GM12873 (cell line): ENCODE measurements around the gene DCLK1.

Experiments used
- TF ChIP-seq, protein P1 (sequence below): IDR thresholded peaks from 2 replicates; pipeline ENCODE4 v1.5.1; 2012; ENCODE audit warnings: low read depth, mild to moderate bottlenecking, moderate library complexity, low read length, control low read depth; ENCODE audit not compliant: insufficient read depth; ENCODE audit errors: missing control alignments

Gene DCLK1

DNA sequence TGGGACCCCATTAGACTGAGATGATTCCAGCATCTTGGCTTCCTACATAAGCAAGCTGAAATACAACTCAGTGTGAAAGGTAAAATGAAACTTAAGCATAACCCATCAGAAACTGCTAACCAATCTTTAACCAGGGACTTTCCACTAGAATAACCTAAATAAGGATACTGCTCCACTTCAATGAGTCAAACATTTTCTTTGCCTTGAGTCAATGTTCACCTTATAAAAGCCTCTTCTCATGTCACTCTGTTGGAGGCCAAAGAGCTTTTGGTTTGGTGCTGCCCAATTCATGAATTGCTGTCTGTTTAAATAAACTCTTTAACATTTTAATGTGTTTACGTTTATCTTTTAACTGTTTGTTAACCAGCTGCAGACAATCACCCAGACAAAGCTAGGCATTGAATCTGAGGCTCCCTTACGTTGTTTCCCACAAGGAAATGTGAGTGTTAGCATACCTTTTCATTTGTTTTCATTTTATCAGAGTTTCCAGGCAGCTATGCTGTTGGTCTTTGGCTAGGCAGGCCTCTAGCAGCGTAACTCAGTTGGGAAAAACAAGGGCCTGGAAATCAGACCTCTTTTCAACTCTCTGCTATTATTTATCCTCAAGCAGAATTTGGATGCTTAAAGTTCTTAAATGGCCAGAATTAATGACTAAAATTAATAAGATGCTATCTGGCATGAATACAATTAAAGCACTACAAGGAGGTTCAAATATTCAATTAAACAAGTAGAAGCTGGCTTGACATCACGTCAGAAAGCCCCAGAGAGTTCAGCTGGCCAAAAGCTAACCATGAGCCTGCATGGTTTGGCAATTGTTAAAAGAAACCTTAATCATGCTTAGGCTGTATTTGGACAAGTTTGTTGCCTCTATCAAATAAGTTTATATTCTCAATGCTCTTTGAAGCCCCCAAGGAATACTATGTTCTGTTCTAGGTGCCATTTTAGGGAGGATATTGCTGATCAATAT lies 200.2 kb downstream of the DCLK1 start:
- TF ChIP-seq, protein P1, sequence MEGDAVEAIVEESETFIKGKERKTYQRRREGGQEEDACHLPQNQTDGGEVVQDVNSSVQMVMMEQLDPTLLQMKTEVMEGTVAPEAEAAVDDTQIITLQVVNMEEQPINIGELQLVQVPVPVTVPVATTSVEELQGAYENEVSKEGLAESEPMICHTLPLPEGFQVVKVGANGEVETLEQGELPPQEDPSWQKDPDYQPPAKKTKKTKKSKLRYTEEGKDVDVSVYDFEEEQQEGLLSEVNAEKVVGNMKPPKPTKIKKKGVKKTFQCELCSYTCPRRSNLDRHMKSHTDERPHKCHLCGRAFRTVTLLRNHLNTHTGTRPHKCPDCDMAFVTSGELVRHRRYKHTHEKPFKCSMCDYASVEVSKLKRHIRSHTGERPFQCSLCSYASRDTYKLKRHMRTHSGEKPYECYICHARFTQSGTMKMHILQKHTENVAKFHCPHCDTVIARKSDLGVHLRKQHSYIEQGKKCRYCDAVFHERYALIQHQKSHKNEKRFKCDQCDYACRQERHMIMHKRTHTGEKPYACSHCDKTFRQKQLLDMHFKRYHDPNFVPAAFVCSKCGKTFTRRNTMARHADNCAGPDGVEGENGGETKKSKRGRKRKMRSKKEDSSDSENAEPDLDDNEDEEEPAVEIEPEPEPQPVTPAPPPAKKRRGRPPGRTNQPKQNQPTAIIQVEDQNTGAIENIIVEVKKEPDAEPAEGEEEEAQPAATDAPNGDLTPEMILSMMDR = no peak

GRCh38 chr13:35927567-35928021 lies 203.6 kb downstream of the DCLK1 start:
- TF ChIP-seq, protein P1 = no peak

DNA sequence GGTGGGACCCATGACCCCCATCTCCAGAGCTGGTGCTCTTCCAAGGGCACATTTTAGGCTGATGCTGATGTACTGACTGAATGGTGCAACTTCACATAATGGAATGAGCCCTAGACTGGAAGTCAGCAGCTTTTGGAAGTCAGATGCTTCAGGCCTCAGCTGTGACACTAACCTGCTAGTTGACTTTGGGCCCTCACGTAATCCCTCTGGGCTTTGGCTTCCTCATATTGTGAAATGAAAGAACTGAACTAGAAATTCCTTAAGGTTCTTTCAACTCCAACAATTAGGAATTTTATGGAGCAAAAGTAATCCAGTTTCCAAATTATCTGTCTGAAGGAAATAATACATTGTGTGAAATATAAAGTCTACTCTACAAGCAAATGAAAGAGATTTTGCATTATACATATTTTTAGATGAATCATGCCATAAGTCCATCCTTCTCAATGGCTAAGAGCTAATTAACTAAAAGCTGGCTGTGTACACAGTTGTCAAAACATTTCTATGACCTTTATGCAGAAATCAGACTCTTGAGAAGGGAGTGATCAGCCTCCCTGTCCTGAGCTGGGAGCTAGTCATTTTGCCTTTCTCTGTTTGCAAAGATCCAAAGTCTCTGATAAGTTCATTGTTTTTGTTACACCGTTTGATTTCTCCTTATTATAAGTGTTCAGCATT lies 204.2 kb downstream of the DCLK1 start:
- TF ChIP-seq, protein P1 = no peak

GRCh38 chr13:35925669-35926068 lies 205.5 kb downstream of the DCLK1 start:
- TF ChIP-seq, protein P1 = no peak

DNA sequence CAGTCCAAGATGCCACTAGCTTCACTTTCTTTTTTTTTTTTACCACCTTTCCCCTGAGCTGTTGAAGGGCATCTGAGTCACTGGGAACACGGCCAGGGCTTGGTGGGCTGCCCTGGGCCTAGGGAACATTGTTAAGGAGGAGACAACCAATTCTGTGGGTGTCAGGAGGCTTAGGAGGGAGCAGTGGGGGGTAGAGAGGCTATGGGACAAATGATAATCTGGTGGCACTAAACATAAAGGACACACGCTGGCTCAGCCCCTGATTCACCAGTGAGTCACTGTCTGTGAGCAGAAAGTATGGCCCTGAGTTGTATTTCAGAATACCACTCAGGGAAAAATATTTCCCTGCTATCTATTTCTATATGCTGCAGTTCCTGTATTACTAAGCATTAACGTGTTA lies 207.8 kb downstream of the DCLK1 start:
- TF ChIP-seq, protein P1 = no peak

DNA sequence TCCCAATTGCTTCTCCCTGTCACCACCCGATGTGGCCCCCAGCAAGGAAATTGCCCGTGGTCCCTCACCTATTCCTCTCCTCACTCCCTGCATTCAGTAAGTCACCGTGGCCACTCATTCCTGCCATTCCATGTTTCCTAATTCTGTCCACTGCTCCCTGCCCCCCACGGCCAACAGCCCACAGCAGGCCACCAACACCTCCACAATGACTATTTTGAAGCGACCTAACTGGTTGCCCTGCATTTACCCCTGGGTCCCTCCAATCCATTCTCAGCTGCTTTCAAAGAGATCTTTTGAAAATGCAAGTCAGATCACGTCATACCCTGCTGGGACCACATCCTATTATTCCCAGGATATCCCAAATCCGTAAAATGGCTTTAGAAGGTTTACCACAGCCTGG lies 210.4 kb downstream of the DCLK1 start:
- TF ChIP-seq, protein P1 = no peak
